HCT116 (cell line): ENCODE measurements around the gene CDH22.

ENCODE experiments used
- CBX3 ChIP-seq: IDR thresholded peaks from 2 replicates; pipeline ENCODE4 v1.6.1; 2012; ENCODE audit warnings: low read depth
- EGR1 ChIP-seq: IDR thresholded peaks from 2 replicates; pipeline ENCODE4 v1.6.1; 2012; ENCODE audit warnings: low read depth
- EZH2 ChIP-seq: fragments of 200-600 bp; sonication (generic); IDR thresholded peaks from 2 replicates; pipeline ENCODE4 v1.6.1; 2017; ENCODE audit warnings: antibody characterized with exemption, mixed run types
- JUND ChIP-seq: IDR thresholded peaks from 2 replicates; pipeline ENCODE4 v1.6.1; 2012
- POLR2AphosphoS5 ChIP-seq: IDR thresholded peaks from 2 replicates; pipeline ENCODE4 v1.6.1; 2011; ENCODE audit warnings: mild to moderate bottlenecking, low read depth, low read length, moderate library complexity
- SP1 ChIP-seq: IDR thresholded peaks from 2 replicates; pipeline ENCODE4 v1.6.1; 2012; ENCODE audit warnings: low read depth
- TCF7L2 ChIP-seq: IDR thresholded peaks from 2 replicates; pipeline ENCODE4 v1.7.0; 2011; ENCODE audit warnings: borderline replicate concordance, inconsistent platforms; ENCODE audit not compliant: insufficient read depth, insufficient read length; ENCODE audit errors: extremely low read depth
- TF ChIP-seq, protein P1 (sequence below), 3 experiments: fragments of 200-600 bp in 1 of 3; sonication (generic) in 1 of 3; IDR thresholded peaks in 2 of 3; conservative IDR thresholded peaks in 1 of 3; 2 replicates each; pipeline ENCODE4 v1.5.1; 2012 to 2017; ENCODE audit warnings: low read depth in 2 of 3, low read length in 2 of 3, antibody characterized with exemption in 1 of 3, borderline replicate concordance in 1 of 3, control low read depth in 1 of 3, mild to moderate bottlenecking in 1 of 3, mixed read lengths in 1 of 3, mixed run types in 1 of 3, moderate library complexity in 1 of 3; ENCODE audit not compliant: insufficient read depth in 1 of 3
- TF ChIP-seq, protein P2 (sequence below): IDR thresholded peaks from 2 replicates; pipeline ENCODE4 v1.6.1; 2012

- TF ChIP-seq JUND (no peak), SP1 (no peak), EZH2 (no peak), POLR2AphosphoS5 (no peak), EGR1 (no peak), CBX3 (no peak), TCF7L2 (peak; percentile 21)
- TF ChIP-seq, protein P1, sequence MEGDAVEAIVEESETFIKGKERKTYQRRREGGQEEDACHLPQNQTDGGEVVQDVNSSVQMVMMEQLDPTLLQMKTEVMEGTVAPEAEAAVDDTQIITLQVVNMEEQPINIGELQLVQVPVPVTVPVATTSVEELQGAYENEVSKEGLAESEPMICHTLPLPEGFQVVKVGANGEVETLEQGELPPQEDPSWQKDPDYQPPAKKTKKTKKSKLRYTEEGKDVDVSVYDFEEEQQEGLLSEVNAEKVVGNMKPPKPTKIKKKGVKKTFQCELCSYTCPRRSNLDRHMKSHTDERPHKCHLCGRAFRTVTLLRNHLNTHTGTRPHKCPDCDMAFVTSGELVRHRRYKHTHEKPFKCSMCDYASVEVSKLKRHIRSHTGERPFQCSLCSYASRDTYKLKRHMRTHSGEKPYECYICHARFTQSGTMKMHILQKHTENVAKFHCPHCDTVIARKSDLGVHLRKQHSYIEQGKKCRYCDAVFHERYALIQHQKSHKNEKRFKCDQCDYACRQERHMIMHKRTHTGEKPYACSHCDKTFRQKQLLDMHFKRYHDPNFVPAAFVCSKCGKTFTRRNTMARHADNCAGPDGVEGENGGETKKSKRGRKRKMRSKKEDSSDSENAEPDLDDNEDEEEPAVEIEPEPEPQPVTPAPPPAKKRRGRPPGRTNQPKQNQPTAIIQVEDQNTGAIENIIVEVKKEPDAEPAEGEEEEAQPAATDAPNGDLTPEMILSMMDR (IDR thresholded peaks at IDR 0.05 in 2 of 3, conservative IDR thresholded peaks at IDR 0.05 in 1 of 3; ENCODE audit: borderline replicate concordance in 1 of 3, insufficient read depth in 1 of 3, low read depth in 2 of 3, low read length in 2 of 3) = no peak
- TF ChIP-seq, protein P2, sequence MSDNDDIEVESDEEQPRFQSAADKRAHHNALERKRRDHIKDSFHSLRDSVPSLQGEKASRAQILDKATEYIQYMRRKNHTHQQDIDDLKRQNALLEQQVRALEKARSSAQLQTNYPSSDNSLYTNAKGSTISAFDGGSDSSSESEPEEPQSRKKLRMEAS = no peak
These were observed 94.1 kb downstream of the CDH22 start for GRCh38 chr20:46213946-46214823.
